ENCODE data around the gene DUOXA2.

DUOXA2 gene

GRCh38 chr15:45165536-45165935, 51.4 kb downstream of the DUOXA2 start:
- DNase-seq, result no peak

GRCh38 chr15:45166834-45167630, 52.9 kb downstream of the DUOXA2 start:
- peak; percentile 84 for DNase-seq

GRCh38 chr15:45167631-45168205, 53.6 kb downstream of the DUOXA2 start:
- DNase-seq, result no peak

Data from NK-92 treated with Interleukin-12 subunit alpha and Interleukin-12 subunit beta, amount 100 ng/mL, for 24 hours (cell line).